GM21381 (cell line): ENCODE data around the gene TPR.

ENCODE experiments used
- ATAC-seq: cut with Tn5 transposase; IDR thresholded peaks from one replicate; pipeline ENCODE4 v1.9.1; 2021; ENCODE audit warnings: mild to moderate bottlenecking, moderate library complexity; ENCODE audit not compliant: unreplicated experiment

The TPR gene

DNA sequence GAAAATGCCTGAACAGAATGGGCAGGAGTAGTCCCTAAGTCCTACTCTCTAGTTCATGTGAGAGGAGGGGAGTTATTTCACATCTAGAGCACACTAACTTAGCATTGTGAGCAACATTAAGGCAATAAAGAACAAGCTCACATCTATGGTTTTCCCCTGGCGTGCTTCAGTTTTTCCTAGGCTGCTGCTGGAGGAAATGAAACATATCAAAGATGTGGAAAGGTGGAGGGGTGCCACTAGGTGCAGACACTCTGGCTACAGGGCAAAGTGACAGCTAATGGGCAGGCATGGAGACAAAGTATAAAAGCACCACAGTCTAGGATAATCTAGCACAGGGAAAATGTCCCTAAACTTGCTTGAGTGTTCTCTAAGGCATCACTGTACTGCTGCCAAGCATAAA, 82.2 kb downstream of the TPR start:
- ATAC-seq = no peak

GRCh38 chr1:186291271-186291670, 83.8 kb downstream of the TPR start:
- ATAC-seq = no peak

- no peak for ATAC-seq
These were observed 85.0 kb downstream of the TPR start for GRCh38 chr1:186289943-186290545.

DNA sequence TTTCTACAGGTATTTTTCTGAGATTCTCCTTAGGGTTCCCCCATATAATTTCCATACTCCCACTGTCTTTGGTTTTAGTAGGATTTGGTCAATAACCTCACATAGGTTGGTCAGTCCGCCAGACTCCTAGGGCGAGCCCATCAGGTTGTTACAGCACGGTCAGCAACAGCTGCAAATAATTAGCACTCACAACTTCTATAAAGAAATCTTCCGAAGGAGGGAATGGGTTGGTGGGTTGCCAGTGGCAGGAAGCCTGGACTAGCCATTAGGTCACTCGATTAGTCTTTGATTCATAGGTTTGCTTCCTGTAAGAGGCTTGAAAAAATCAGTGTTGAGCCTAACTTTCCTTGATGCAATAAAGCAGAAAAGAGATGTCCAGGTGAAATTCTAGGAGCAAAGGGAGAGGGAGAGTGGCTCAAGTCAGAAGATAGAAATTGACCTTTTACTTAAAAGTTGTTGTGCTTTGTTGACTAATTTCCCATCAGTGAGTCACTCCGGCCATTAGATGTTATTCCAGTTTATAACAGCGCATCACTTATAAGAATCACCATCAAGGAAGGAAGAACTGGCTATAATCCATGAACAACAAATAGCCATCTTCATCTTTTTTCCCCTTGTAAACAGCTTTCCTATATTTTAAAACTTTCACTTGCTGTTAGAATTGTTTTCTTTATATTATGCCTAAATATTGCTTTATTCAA, 88.3 kb downstream of the TPR start:
- ATAC-seq = no peak

DNA sequence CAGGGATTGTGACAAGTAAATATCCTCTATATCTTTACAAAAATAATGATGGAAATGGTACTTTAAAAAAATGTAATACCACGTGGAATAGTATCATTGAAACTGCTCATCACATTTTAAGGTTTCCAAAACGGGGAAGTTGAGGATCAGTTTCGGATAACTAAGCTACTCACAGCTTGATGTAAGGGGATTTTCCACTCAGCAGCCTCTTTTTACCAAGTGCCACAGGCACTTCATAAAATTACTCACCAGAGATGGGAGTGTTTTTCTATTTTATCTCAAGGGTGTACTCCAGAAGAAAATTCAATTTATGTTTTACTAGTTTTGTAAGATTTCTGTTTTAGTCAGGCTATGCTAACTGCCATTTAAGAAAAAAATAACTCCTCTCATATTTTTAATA, 91.7 kb downstream of the TPR start:
- ATAC-seq = peak; percentile 62

DNA sequence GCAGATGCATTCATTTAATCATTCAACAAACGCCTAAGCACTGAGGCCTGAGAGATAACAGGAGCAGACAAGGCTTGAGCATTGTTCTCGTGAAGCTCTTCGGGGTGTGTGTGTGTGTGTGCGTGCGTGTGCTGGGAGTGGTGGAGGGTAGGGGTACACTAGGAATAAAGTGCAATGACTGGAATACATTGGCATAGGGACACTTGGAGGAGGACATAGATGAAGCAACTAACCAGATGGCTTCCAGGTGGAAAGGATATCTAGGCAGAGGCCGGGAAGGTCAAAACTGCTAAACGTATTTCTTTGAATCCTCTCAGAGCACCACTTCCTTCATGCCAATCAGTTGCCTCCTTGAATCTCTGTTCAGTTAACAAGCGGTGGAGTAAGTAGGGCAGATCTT, 92.6 kb downstream of the TPR start:
- ATAC-seq = no peak

DNA sequence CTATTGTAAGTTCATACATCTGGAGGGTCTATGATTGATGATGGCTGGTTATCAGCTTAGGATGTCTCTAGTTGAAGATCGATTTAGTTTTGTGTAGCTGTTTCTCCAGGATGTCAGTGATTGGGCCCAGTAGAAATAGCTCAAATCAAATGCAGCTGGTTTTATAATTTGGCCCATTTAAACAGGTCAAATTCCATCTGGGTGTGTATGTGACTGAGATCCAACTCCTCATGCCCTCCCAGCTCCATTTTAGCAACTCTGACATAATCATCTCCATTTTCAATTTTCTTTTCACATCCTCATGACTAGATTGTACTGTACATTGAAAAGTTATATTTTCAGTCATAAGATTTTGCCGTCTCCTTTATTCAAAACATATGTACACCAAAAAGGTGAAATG, 99.2 kb downstream of the TPR start:
- no peak for ATAC-seq

GRCh38 chr1:186272486-186272885, 102.6 kb downstream of the TPR start:
- no peak for ATAC-seq

- ATAC-seq = no peak
These were observed 104.0 kb downstream of the TPR start for GRCh38 chr1:186271032-186271431.
